Hepatocyte (in vitro differentiated cells): ENCODE data around the gene XYLT1.

Source experiments
- CTCF ChIP-seq: fragments of 200-600 bp; sonication (generic); IDR thresholded peaks from 2 replicates; pipeline ENCODE4 v1.5.1; 2016; ENCODE audit warnings: antibody characterized with exemption, mild to moderate bottlenecking; ENCODE audit not compliant: poor library complexity
- EZH2 ChIP-seq: fragments of 200-600 bp; sonication (generic); IDR thresholded peaks from 2 replicates; pipeline ENCODE4 v1.6.1; 2016; ENCODE audit warnings: antibody characterized with exemption, mild to moderate bottlenecking, borderline replicate concordance
- EZH2phosphoT487 ChIP-seq: fragments of 200-600 bp; sonication (generic); IDR thresholded peaks from one replicate; pipeline ENCODE4 v1.6.1; 2018; ENCODE audit warnings: antibody characterized with exemption, mild to moderate bottlenecking, low read depth, moderate library complexity; ENCODE audit not compliant: unreplicated experiment, severe bottlenecking

DNA sequence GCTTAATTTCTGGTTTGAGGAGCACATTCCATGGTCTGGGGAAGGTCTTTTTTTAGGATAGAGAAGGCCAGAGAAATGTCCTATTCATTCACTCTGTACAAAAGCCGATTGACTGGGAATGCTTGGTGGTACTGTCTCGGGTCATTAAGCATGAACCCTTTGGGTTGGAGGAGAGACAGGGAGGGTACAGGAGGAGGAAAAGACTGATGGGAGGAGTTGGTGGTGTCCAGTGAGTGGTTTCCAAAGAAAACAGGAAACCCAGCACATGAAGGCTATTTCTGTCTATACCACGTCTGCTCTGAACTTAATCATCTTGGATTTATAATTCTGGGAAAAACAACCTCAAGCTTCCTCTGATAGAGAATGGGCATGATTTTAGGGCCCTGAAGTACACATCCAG, 111.9 kb downstream of the XYLT1 start:
- TF ChIP-seq CTCF (no peak), EZH2 (no peak), EZH2phosphoT487 (no peak)
